HG03520 (cell line): ENCODE measurements around the gene UBASH3A.

Experiments used
- ATAC-seq: cut with Tn5 transposase; IDR thresholded peaks from one replicate; pipeline ENCODE4 v1.9.1; 2021; ENCODE audit warnings: mild to moderate bottlenecking, moderate library complexity; ENCODE audit not compliant: unreplicated experiment

Gene UBASH3A

DNA sequence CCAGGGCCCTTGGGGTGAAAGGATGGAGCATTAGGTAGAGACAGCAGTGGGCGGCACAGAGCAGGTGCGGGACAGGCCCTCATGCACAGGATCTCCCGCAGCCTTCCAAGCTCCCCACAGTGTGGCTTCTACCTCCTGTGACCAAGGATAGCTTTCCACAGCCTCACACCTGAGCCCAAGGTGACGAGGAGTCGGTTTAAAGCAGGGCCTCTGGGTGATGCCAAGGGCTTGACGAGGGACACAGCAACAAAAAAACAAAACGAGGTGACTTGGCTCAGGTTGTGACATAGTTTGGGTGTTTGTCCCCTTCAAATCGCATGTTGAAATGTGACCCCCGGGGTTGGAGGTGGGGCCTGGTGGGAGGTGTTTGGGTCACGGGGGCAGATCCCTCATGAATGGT is 77.0 kb downstream of the UBASH3A start:
- no peak for ATAC-seq

DNA sequence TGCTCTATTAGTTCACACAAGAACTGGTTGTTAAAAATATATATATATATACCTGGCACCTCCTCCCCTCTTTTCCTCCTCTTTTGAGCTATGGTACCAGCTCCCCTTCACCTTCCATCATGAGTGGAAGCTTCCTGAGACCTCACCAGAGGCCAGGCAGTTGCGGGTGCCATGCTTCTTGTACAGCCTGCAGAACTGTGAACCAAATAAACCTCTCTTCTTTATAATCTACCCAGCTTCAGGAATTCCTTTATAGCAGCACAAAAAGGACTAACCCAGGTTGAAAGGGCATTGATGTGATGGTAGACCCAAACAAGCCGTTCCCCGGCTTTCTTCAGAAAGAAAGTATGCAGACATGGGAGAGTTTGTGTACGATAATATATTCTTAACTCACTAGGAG is 77.5 kb downstream of the UBASH3A start:
- no peak for ATAC-seq

DNA sequence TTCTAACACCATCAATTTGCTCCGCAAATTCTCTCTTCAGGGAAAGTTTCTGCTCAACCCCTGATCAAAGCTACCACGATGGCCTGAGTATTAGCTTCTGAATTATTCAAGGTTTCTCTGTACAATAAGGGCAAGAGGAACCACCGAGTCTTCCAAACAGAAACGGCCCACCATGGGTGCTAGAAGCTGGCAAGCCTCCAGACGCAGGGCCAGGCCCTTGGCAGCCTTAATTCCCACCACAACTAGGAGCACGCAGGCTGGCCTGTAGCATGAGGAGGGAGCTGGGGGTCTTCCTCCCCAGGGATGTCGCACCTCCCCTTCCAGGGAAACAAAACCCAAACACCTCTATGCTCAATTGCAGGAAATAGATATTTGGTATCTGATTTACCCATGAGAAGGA is 81.3 kb downstream of the UBASH3A start:
- ATAC-seq, result no peak

DNA sequence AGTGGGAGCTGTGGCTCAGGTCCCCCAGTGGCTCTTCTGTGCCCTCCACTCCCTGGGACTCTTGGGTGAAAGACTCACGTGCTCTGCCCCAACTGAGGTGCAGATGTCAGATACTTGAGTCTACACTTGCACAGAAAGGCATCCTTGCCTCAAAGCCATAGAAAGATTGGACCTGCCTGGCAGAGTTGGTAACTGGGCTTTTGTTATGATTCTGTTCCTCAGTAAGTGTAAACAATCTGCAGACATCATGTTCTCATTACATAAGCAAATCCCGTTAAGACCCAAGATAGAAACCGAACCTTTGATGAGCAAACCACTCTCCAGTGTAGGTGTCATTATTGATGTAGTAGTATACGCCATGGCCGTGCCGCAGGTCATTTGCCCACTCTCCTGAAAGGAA is 82.4 kb downstream of the UBASH3A start:
- ATAC-seq, result no peak

DNA sequence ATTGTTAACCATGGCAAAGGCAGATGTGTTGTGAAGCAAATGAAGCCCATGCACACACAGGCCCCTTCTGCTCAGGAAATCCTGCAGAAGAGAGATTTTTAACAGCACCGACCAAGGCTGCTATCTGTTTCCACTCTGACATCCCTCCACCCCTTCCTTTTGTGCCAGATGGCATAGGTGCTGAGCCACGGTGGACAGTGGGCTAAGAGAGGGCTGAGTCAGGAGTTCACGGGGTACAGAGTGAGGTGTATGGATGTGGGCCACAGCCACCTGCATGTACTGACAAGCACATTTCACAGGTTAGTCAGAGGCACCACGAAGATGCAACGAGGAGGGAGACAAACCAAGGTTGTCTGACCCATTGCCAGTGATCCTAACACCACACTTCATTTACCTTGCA is 82.8 kb downstream of the UBASH3A start:
- ATAC-seq, result no peak

DNA sequence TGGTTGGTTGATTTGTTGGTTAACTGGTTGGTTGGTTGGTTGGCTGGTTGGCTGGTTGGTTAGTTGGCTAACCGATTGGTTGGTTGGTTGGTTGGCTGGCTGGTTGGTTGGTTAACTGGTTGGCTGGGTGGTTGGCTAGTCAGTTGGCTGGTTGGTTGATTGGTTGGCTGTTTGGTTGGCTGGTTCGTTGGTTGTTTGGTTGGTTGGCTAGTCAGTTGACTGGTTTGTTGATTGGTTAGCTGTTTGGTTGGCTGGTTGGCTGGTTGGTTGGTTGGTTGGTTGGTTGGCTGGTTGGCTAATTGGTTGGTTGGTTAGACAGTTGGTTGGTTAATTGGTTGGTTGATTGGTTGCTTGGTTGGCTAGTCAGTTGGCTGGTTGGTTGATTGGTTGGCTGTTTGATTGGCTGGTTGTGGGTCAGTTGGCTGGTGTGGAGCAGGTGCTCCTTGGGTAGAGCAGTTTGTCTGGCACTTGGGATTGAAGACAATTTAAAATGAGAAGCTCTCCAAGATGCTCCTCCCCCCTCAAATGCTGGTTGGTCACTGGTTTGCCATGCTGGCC is 85.4 kb downstream of the UBASH3A start:
- ATAC-seq, result no peak

DNA sequence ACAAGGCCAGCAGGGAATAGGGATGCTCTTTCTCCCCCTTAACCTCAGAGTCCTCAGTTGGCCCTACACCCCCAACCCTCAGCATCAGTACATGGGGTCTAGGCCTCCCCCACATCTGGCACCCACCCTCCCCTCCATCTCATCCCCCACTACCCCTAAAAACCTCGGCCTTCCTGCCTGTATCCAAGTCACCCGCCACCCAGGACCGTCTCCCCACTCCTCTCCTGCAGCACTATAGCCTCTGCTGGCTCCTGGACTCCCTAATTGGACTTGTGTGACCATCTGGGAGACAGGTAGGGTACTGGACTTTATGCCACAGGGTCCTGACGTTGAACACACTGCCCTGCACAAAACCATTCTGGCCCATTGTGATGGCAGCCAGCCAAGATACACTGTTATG is 86.3 kb downstream of the UBASH3A start:
- ATAC-seq, result no peak

DNA sequence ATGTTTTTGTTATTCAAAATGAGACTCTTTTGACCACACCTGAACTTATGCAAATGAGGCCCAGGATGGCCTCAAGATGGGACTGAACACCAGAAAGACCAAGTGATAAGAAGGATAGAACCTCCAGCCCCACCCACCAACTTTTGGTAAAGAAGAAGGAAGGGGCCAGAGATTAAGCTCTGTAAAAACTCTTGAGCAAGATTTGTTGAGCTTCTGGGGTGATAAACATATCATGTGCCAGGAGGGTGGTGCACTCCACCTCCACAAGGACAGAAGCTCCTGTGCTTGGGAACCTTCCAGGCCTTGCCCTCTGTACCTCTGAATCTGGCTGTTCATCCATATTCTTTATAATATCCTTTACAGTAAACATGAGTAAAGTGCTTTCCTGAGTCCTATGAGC is 87.0 kb downstream of the UBASH3A start:
- ATAC-seq, result no peak

DNA sequence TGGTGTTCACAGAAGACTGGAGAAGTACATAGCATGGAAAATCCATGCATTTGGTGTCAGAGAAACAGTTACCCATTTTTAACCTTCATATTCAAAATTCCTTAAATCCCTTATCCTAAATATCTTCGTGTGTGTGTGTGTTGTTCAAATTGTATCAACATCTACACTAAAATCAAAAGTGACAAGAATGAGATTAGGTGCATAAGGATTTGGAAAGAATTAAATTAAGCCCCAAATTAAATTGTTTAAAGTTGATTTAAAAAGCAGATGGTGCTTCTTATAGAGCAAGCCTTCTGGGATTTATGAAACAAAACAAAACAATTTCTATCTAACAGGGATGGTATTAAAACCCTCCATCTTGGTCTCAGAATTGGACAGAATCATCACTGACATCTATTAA is 87.6 kb downstream of the UBASH3A start:
- ATAC-seq, result no peak

DNA sequence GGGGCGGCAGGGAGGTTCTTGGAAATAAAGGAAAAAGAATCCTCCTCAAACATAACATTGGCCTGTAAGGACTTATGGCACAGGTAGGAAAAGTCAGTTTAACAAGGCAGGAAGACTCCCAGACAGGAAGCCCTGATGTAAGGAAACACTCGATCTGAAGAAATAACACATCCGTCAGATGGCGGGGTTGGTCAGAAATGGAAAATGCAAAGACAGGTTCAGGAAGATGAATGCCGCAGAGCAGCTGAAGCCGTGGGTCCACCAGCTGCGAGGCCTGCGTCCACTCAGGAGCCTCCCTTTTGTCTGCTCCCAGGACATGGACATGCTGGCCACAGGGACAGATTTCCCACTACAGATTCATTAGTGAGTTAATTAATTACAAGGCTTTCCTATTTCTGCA is 88.5 kb downstream of the UBASH3A start:
- ATAC-seq, result no peak

DNA sequence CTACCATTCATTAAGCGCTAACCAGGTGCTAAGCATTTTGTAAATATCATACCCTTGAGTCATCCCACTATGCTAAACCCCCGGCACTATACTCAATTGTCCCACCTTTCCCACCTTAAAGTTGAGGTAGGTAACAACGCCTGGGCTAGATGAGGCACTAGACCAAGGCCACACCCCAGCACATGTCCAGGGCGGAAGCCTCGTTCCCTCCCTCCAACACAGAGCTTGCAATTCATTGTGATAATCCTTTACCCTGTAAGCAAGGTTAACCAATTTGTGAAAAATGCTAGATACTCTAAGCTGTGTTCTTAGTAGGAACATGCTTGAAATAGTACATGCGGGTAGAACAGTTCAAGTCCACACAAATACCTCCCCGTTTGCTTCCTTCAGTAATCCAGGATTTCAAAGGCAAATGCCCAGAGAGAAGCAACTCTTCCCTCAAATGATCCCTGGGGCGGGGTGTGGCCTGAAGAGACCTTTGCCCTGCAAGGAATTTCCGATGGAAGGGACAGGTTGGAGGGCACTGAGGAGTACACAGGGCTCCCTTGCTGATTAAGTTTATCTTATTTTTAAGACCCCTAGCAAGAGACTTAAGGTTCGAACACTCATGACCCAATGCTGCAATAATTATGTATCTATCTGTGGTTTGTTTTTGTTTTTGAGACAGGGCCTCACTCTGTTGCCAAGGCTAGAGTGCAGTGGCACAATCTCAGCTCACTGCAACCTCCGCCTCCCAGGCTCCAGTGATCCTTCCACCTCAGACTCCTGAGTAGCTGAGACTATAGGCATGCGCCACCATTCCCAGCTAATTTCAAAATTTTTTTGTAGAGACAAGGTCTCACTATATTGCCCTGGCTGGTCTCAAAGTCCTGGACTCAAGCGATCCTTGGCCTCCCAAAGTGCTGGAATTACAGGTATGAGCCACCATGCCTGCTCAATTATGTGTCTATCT is 89.7 kb downstream of the UBASH3A start:
- ATAC-seq, result no peak

DNA sequence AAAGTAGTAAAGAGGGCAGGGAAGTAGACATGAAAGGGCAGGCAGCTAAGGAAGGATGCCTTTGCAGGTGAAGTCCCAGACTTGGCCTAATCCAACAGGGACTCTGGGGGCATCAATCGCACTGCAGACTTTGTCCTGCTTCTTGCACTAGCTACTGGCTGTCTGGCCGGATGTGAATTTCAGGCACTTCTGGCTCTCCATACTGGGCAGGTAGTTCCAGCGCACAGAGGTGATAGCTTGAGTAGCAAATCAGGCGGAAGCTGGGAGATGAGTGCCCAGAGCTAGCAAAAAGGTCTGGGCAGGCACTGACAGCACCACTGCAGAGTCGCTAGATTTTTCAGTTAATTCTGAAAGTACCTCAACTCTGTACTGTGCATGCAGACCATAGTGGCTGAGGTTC is 91.3 kb downstream of the UBASH3A start:
- ATAC-seq, result no peak

DNA sequence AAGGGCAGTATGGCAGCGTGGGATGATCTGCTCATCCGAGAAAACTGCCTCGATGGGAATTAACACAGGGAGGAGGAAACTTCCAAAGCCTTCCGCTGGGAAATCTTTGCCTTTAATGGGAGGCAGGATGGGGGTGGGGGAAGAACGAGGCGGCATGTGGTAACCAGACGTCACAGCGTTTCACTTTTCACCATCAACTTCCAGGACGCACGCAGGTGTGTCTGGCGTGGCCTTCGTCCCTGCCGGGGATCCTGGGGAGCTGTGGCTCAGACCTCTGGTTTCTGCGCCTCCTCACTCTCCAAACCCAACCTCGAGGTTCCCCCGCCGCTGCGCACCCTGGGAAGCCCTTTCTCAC is 92.0 kb downstream of the UBASH3A start:
- ATAC-seq, result no peak

DNA sequence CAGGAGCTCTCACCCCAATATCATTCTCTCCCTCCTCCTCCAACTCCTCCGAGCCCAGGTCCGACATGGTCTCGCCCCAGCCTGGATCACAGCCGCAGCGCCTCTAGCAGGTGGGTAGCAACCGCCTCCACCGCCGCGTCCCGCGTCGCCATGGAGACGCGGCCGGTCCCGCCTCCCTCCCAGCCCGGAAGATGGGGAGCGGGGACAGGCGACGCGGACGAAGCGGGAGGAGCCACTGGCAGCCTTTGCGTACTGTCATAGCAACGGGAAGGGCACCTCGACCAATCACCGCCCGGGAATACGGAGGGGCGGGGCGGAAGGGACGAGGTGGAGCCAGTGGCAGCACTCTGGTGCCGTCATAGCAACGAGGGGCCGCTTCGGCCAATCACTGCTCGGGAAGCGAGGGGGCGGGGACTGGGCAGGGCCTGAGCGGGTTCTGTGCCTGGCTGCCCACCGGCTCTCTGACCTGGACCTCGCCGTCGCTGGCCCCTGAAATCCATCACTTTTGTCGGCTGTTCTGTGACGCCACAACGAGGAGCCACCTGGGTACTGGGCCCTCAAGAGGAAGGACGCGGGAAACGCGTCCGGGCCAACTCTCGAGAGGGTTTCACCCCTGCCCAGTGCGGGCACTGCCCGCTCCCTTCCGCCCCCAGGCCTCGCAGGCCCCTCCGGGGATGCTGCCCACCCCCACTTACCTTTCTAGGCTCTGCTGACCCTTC is 92.6 kb downstream of the UBASH3A start, which contains the start of gene RSPH1:
Gene RSPH1 (minus strand): TSS at position 105 of the 719 bp plus-strand sequence. CDS start 38 bp downstream, at position 67.
- peak; percentile 97 for ATAC-seq

DNA sequence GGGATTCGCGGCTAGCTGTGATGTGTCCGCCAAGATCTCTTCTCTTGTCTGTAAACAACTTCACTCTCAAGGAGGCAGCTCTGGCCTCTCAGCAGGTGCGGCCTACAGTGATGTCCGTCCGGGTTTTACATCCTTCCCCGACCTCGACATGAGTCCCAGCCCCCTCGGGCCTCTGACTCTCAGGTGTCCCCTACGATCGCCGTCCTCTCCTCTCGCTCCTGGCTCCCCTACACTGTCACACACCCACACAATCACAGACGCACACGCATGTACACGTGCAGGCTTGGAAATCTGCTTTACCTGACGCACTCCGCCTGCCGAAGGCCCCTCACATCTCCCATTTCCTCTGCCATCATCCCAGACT is 93.1 kb downstream of the UBASH3A start:
- no peak for ATAC-seq
